T-helper 1 cell treated with Interleukin-12 subunit alpha and Interleukin-12 subunit beta and Interleukin-4 antibody, amounts not matched to agents 30 μg/mL and 1 μg/mL, for 36 hours (primary cell): Measurements from ENCODE around the gene CCR8.
"Not testable (repeated sequence)": the region's sequence is repeated elsewhere in the genome, so short reads cannot be mapped to it uniquely, and the experiment has no call there.

Experiments
- H3K27ac Mint-ChIP-seq: one replicate; pipeline ENCODE4 v1.8.0; 2021; ENCODE audit warnings: mild to moderate bottlenecking, mixed read lengths
- H3K27me3 Mint-ChIP-seq: one replicate; pipeline ENCODE4 v1.8.0; 2021; ENCODE audit warnings: low read depth, mixed read lengths
- H3K36me3 Mint-ChIP-seq: one replicate; pipeline ENCODE4 v1.8.0; 2021; ENCODE audit warnings: low read depth, mixed read lengths
- H3K4me1 Mint-ChIP-seq: one replicate; pipeline ENCODE4 v1.8.0; 2021; ENCODE audit warnings: low read depth, mixed read lengths
- H3K4me3 Mint-ChIP-seq: one replicate; pipeline ENCODE4 v1.8.0; 2021; ENCODE audit warnings: mild to moderate bottlenecking, moderate library complexity, mixed read lengths
- H3K9me3 Mint-ChIP-seq: one replicate; pipeline ENCODE4 v1.8.0; 2021; ENCODE audit warnings: mixed read lengths

The CCR8 gene

DNA sequence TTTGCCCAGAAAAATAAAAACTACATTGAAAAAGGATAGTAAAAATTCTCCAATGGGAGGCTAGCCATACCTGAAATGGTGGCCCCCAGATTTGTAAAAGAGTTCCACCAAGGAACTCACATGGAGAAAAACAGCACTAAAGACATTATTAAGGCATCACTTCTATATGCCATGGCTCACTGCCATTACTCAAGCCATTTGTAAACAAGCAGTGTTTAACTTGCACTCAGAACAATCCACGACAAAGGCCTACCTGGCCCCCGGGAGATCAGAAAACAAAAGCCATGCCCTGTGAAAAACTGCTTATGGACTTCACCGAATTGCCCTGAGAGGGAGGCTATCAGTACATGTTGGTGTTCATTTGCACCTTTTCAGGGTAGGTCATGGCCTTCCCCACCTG, 19.6 kb downstream of the CCR8 start:
- no peak overlapping the region for H3K4me3 Mint-ChIP-seq
- no peaks in the 10 kb centered on the region for H3K27me3 Mint-ChIP-seq
- H3K36me3 Mint-ChIP-seq, result peaks cover 5% of the 10 kb centered on the region
- peaks cover 5% of the 10 kb centered on the region for H3K9me3 Mint-ChIP-seq
- peaks cover 37% of the 10 kb centered on the region for H3K4me1 Mint-ChIP-seq
- no peak overlapping the region for H3K27ac Mint-ChIP-seq

DNA sequence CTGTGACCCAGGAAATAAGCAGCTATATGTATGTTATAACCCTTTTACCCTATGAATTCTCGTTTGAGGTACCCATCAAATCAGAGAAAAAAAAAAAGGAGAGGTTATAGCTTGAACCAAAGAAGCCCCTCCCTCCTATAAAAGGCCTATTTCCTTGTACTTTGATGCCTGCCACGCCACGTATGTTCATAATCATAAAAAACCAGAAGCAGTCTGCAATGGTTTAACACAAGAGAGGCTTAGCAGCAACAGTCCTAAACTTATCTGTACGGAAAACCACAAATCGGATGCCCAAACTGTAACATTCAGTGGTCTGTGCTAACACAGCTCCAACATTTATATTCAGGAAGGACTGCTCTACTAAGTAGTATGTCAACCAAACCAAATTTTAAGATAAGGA, 21.2 kb downstream of the CCR8 start:
- Mint-ChIP-seq H3K4me1 (peaks cover 31% of the 10 kb centered on the region), H3K36me3 (peaks cover 5% of the 10 kb centered on the region), H3K9me3 (peaks cover 5% of the 10 kb centered on the region), H3K27ac (peak overlapping the region; percentile 16), H3K27me3 (peaks cover 12% of the 10 kb centered on the region), H3K4me3 (no peak overlapping the region)

DNA sequence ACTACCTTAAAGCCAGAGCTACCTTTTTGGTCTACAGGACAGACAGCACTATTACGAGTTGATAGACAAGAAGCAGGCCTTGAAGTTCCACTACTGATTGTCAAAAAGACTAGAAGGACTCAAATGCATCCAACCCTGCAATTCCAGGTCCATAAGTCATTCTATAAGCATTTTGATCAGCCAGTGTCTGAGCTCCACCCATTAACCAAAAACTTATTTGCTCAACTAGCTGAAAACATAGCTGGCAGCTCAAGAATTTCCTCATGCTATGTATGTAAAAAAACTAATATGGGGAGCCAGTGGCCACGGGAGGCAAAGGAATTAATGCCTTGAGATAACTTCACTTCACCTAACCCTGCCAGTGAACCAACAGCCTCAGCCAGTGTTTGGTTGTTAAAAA, 21.6 kb downstream of the CCR8 start:
- peak overlapping the region; percentile 16 for H3K27ac Mint-ChIP-seq
- not testable (repeated sequence) for H3K36me3 Mint-ChIP-seq, H3K9me3 Mint-ChIP-seq, H3K4me3 Mint-ChIP-seq
- H3K27me3 Mint-ChIP-seq, result peaks cover 15% of the 10 kb centered on the region
- peaks cover 28% of the 10 kb centered on the region for H3K4me1 Mint-ChIP-seq

DNA sequence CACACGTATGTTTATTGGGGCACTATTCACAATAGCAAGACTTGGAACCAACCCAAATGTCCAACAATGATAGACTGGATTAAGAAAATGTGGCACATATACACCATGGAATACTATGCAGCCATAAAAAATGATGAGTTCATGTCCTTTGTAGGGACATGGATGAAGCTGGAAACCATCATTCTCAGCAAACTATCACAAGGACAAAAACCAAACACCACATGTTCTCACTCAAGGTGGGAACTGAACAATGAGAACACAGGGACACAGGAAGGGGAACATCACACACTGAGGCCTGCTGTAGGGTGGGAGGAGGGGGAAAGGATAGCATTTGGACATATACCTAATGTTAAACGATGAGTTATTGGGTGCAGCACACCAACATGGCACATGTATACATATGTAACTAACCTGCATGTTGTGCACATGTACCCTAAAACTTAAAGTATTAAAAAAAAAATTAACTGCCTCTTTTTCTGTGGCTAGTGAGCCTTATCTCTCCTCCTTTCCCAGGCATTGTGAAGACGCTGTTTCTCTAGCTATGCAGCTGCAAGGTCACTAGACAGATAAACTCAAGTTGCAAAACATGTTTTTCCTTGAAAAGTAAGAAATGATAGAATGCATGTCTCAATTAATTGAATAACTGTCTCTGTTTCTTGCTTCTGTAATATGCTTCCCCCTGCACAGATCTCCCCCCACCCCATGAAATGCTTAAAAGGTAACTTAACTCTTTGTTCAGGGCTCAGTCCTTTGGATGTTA, 23.8 kb downstream of the CCR8 start:
- not testable (repeated sequence) for H3K27ac Mint-ChIP-seq, H3K36me3 Mint-ChIP-seq, H3K9me3 Mint-ChIP-seq, H3K4me3 Mint-ChIP-seq
- peaks cover 19% of the 10 kb centered on the region for H3K27me3 Mint-ChIP-seq
- peaks cover 21% of the 10 kb centered on the region for H3K4me1 Mint-ChIP-seq

DNA sequence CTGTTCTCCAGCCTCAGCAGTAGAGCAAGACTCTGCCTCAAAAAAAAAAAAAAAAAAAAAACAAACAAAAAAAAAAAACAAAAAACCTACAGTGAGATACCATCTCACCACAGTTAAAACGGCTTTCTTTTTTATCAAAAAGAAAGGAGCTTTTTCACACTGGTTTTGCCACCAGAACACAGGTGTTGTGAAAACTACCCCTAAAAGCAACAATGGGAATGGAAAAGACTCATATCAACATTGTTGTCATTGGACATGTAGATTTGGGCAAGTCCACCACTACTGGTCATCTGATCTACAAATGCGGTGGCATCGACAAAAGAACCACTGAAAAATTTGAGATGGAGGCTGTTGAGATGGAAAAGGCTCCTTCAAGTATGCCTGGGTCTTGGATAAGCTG, 28.8 kb downstream of the CCR8 start:
- Mint-ChIP-seq H3K4me3 (peak overlapping the region; percentile 9), H3K27ac (peak overlapping the region; percentile 43), H3K9me3 (peaks cover 6% of the 10 kb centered on the region), H3K27me3 (peaks cover 19% of the 10 kb centered on the region), H3K4me1 (peaks cover 48% of the 10 kb centered on the region), H3K36me3 (peaks cover 14% of the 10 kb centered on the region)

DNA sequence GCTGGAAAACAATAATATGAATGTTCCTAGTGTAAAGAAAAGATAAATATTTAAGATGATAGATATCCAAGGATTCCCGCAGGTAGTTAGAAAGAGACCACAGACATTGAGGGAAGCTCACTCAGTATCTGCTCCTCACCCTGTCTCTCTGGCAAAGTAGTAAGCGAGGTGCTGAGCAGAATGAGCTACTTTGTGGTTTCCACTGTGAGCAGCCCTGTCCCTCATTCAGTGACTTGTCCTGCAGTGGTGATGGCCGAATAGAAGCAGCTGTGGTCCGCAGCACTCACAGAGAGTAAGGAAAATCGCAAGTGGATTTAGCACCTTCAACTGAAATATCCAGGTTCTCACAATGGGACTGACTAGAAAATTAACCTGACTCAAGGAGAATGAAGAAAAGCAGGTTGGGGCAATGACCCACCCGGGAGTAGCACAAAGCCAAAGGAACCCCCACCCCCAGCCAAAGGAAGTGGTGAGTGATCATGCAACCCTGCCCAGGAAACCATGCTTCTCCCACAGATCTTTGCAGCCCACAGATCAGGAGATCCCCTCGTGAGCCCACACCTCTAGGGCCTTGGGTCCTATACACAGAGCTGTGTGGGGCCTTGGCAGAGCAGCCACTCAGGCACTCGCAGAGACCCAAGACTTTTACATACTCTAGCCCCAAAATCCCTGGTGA, 31.9 kb downstream of the CCR8 start:
- peaks cover 54% of the 10 kb centered on the region for H3K4me1 Mint-ChIP-seq
- peak overlapping the region; percentile 54 for H3K4me3 Mint-ChIP-seq
- peak overlapping the region; percentile 60 for H3K27ac Mint-ChIP-seq
- H3K36me3 Mint-ChIP-seq, result peaks cover 19% of the 10 kb centered on the region
- peaks cover 10% of the 10 kb centered on the region for H3K9me3 Mint-ChIP-seq
- H3K27me3 Mint-ChIP-seq, result peaks cover 20% of the 10 kb centered on the region

DNA sequence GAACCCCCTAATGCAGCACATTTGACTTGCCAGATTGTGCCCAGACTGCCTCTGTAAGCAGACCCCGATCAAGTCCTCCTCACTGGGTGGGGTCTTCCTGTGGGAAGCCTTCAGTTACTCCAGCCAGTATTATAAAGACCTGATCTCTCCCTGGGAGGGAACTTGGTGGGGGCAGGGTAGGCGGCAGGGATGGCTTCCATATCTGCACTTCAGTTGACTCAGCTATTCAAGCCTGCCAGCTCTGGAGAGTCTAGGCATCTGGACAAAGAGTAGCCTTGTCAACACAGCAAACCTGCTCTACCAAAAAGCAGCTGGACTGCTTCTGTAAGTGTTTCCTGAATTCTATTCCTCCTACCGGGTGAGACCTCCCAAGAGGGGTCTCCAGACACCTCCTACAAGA, 32.7 kb downstream of the CCR8 start:
- Mint-ChIP-seq H3K36me3 (peaks cover 19% of the 10 kb centered on the region), H3K27ac (peak overlapping the region; percentile 60), H3K27me3 (peaks cover 20% of the 10 kb centered on the region), H3K9me3 (peaks cover 10% of the 10 kb centered on the region), H3K4me3 (no peak overlapping the region), H3K4me1 (peaks cover 52% of the 10 kb centered on the region)

DNA sequence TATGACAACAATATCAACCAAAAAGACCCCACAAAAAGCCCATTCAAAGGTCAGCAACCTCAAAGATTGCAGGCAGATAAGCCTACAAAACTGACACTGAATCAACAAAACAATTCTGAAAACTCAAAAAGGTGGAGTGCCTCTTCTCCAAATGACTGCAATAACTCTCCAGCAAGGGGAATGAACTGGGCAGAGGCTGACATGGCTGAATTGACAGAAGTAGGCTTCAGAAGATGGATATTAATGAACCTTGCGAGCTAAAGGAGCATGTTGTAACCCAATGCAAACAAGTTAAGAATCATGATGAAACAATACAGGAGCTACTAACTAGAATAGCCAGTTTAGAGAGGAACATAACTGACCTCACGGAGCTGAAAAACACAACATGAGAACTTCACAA, 33.3 kb downstream of the CCR8 start:
- peaks cover 24% of the 10 kb centered on the region for H3K27me3 Mint-ChIP-seq
- H3K4me3 Mint-ChIP-seq, result no peak overlapping the region
- H3K4me1 Mint-ChIP-seq, result peaks cover 46% of the 10 kb centered on the region
- H3K27ac Mint-ChIP-seq, result no peak overlapping the region
- H3K9me3 Mint-ChIP-seq, result peaks cover 10% of the 10 kb centered on the region
- H3K36me3 Mint-ChIP-seq, result peaks cover 19% of the 10 kb centered on the region

DNA sequence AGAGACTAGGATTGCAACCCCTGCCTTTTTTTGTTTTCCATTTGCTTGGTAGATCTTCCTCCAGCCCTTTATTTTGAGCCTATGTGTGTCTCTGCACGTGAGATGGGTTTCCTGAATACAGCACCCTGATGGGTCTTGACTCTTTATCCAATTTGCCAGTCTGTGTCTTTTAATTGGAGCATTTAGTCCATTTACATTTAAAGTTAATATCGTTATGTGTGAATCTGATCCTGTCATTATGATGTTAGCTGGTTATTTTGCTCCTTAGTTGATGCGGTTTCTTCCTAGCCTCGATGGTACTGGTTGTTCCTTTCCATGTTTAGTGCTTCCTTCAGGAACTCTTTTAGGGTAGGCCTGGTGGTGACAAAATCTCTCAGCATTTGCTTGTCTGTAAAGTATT, 40.9 kb downstream of the CCR8 start:
- Mint-ChIP-seq H3K27me3 (peaks cover 33% of the 10 kb centered on the region), H3K9me3 (peaks cover 10% of the 10 kb centered on the region), H3K36me3 (peaks cover 14% of the 10 kb centered on the region)
- not testable (repeated sequence) for H3K27ac Mint-ChIP-seq, H3K4me1 Mint-ChIP-seq, H3K4me3 Mint-ChIP-seq

DNA sequence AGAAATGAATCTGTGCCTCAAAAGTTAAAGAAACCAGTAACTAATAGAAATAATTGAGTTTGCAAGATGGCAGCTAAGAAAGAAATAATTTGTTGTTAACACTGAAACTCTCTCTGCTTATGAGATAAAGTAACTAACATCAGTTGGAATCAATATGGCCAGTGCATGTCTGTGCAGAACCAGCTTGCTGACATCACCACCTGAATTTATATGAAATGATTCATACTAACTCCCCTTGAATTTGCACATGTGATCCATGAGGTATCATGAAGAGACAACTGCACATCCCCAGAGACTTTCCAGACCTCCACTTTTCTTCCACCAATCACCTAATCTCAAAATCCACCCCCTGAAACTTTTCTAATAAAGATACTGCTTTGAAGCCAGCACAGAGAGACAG, 43.3 kb downstream of the CCR8 start:
- Mint-ChIP-seq H3K4me1 (peaks cover 12% of the 10 kb centered on the region), H3K4me3 (no peak overlapping the region), H3K36me3 (peaks cover 14% of the 10 kb centered on the region), H3K9me3 (peaks cover 10% of the 10 kb centered on the region), H3K27ac (no peak overlapping the region), H3K27me3 (peaks cover 25% of the 10 kb centered on the region)

DNA sequence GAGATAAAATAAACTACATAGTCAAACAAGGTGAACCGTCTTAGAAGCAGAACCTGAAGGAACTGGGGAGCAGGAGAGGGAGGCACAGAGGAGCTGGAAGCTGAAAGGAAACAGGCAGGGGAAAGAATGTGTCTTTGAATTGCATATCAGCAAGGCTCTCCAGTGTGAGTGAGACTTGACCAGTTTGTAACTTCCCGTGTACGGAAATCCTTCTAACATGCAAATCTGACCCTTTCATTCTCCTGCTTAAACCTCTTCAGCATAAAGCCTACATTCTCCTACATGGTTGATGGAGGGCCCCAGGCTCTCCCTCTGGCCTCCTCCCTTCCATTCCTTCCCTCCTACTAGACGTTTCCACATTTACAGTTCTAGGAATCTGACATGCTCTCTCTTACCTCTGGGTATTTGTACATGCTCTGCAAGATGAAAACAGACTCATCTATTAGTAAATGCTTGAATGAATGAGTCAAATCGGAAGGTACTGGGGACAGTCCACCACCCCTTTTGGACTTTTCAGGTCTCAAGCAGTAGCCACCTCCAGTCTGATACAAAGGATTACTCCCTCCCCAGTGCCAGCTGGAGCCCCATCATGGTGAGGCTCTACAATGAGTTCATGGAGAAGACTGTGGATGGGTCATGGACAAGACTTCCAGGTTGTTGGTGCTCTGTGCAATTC, 47.6 kb downstream of the CCR8 start:
- Mint-ChIP-seq H3K4me1 (peaks cover 16% of the 10 kb centered on the region), H3K27ac (no peak overlapping the region), H3K36me3 (peaks cover 4% of the 10 kb centered on the region), H3K9me3 (no peaks in the 10 kb centered on the region), H3K27me3 (no peaks in the 10 kb centered on the region), H3K4me3 (no peak overlapping the region)

DNA sequence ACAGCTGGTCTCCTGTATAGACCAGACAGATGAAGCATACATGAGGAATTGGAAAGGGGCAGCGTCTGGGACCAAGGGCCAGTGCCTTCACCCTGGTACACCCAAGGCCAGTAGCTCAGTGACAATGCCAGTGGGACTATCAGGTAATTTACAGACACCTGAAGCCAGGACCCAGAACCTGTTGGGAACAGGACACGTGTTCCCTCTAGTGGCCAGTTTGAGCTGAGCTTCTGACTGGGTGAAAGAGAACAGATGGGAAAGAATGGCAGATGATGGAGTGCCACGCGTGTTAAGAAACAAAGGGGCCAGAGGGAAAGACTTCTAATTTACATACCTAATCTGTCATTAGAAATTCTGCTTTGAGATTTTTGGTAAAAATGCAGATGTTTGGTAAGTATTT, 48.6 kb downstream of the CCR8 start:
- no peak overlapping the region for H3K27ac Mint-ChIP-seq
- no peaks in the 10 kb centered on the region for H3K9me3 Mint-ChIP-seq
- peaks cover 4% of the 10 kb centered on the region for H3K36me3 Mint-ChIP-seq
- peaks cover 17% of the 10 kb centered on the region for H3K4me1 Mint-ChIP-seq
- no peaks in the 10 kb centered on the region for H3K27me3 Mint-ChIP-seq
- H3K4me3 Mint-ChIP-seq, result no peak overlapping the region

DNA sequence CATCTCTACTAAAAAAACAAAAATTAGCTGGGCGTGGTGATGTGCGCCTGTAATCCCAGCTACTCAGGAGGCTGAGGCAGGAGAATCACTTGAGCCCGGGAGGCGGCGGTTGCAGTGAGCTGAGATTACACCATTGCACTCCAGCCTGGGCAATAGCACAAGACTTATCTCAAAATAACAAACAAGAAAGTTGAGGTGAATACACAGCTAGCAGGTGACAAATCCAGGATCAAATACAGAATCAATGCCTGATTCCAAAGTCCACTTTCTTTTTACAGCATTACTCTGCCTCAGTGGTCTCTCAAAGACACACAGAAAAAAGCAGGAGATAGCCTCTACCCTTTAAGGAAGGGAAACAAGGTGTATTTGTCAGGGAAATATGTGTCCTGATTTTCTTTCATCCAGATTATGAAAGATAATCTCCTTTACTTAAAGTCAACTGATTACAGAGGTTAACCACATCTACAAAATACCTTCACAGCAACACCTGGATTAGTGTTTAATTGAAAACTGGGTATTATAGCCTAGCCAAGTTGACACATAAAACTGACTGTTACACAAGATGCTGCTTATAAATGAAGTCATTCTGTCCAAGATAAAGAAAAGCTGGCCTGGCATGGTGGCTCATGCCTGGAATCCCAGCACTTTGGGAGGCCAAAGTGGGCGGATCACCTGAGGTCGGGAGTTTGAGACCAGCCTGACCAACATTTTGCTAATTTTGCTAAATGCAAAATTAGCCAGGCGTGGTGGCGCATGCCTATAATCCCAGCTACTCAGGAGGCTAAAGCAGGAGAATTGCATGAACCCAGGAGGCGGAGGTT, 49.7 kb downstream of the CCR8 start:
- no peak overlapping the region for H3K27ac Mint-ChIP-seq
- no peak overlapping the region for H3K4me3 Mint-ChIP-seq
- peaks cover 7% of the 10 kb centered on the region for H3K36me3 Mint-ChIP-seq
- H3K4me1 Mint-ChIP-seq, result peaks cover 20% of the 10 kb centered on the region
- H3K9me3 Mint-ChIP-seq, result no peaks in the 10 kb centered on the region
- H3K27me3 Mint-ChIP-seq, result no peaks in the 10 kb centered on the region

DNA sequence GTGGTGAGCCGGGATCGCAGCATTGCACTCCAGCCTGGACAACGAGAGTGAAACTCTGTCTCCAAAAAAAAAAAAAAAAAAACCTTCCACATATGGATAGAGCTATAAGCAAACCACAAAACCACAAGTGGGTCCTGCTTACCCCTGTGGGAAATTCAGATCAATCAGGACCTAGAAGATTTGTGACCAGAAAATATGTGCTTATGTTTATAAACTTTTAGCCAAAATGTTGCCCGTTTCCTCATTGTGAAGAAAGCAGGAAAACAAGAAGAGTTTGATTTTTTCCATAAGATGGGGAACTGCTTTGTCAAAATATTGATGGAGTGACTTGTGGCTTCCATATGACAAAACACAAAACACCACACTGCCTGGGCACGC, 50.3 kb downstream of the CCR8 start:
- H3K36me3 Mint-ChIP-seq, result peaks cover 5% of the 10 kb centered on the region
- H3K4me1 Mint-ChIP-seq, result peaks cover 22% of the 10 kb centered on the region
- no peaks in the 10 kb centered on the region for H3K9me3 Mint-ChIP-seq
- H3K27me3 Mint-ChIP-seq, result no peaks in the 10 kb centered on the region
- no peak overlapping the region for H3K27ac Mint-ChIP-seq
- H3K4me3 Mint-ChIP-seq, result no peak overlapping the region
